ENCODE data around the gene UGT2B15. TPM values are rescaled to one million over a fixed set of nuclear protein-coding genes. Genes with fewer than 3 reads are reported as not detected.
"Not testable (repeated sequence)": the region's sequence is repeated elsewhere in the genome, so short reads cannot be mapped to it uniquely, and the experiment has no call there.

Gene UGT2B15
- total and polyA plus RNA-seq, 9 donors = 0.40 to 0.46 TPM; not detected in 7

- Histone ChIP-seq H3K27me3 (no peaks in the 10 kb centered on the region), H3K27ac (no peak overlapping the region), H3K9me3 (no peaks in the 10 kb centered on the region), H3K4me3 (no peak overlapping the region), H3K36me3 (no peaks in the 10 kb centered on the region), H3K4me1 (ENCODE audit: insufficient read depth) (no peaks in the 10 kb centered on the region)
- intact Hi-C loops (cut with DNase I) = no loop called here
- WGBS, 3 donors = 66 to 78% (median 68%) methylated on average over 3 of the region's 3 CpGs
- TF ChIP-seq EP300 (IDR thresholded peaks at IDR 0.05) = no peak
- no peak for TF ChIP-seq POLR2A (IDR thresholded peaks at IDR 0.05)
- no peak for TF ChIP-seq CTCF (IDR thresholded peaks at IDR 0.05)
- no peak for DNase-seq
Observed at GRCh38 chr4:68691186-68691585, 20.7 kb upstream of the UGT2B15 start.

GRCh38 chr4:68683034-68683433 lies 12.6 kb upstream of the UGT2B15 start:
- Histone ChIP-seq H3K9me3 (no peaks in the 10 kb centered on the region), H3K4me3 (no peak overlapping the region), H3K27ac (no peak overlapping the region), H3K27me3 (no peaks in the 10 kb centered on the region), H3K36me3 (no peaks in the 10 kb centered on the region), H3K4me1 (ENCODE audit: insufficient read depth) (no peaks in the 10 kb centered on the region)
- WGBS, 3 donors = 77 to 85% (median 82%) methylated on average over 5 of the region's 5 CpGs
- DNase-seq = no peak
- intact Hi-C loops (cut with DNase I) = no loop called here
- no peak for TF ChIP-seq CTCF (IDR thresholded peaks at IDR 0.05)
- TF ChIP-seq POLR2A (IDR thresholded peaks at IDR 0.05) = no peak

GRCh38 chr4:68681298-68681697 lies 10.8 kb upstream of the UGT2B15 start:
- intact Hi-C loops (cut with DNase I); H3K36me3 ChIP-seq; H3K4me1 ChIP-seq (ENCODE audit: insufficient read depth); DNase-seq; H3K4me3 ChIP-seq; H3K9me3 ChIP-seq; H3K27me3 ChIP-seq; H3K27ac ChIP-seq: not testable (repeated sequence)
- 73 to 86% (median 82%) methylated on average over 3 of the region's 3 CpGs for WGBS, 3 donors

GRCh38 chr4:68673143-68673542 lies 2.7 kb upstream of the UGT2B15 start:
- Histone ChIP-seq H3K36me3 (no peaks in the 10 kb centered on the region), H3K9me3 (no peaks in the 10 kb centered on the region), H3K4me3 (no peak overlapping the region), H3K27ac (no peak overlapping the region), H3K27me3 (no peaks in the 10 kb centered on the region), H3K4me1 (ENCODE audit: insufficient read depth) (no peaks in the 10 kb centered on the region)
- WGBS, 3 donors = 92 to 95% (median 92%) methylated on average over 7 of the region's 7 CpGs
- no peak for DNase-seq
- TF ChIP-seq POLR2A (IDR thresholded peaks at IDR 0.05) (no peak), EP300 (IDR thresholded peaks at IDR 0.05) (no peak), CTCF (IDR thresholded peaks at IDR 0.05) (no peak)
- intact Hi-C loops (cut with DNase I) = no loop called here

GRCh38 chr4:68671217-68671616 lies 765 bp upstream of the UGT2B15 start:
- H3K4me3 ChIP-seq; H3K4me1 ChIP-seq (ENCODE audit: insufficient read depth); H3K27ac ChIP-seq; DNase-seq; intact Hi-C loops (cut with DNase I); H3K9me3 ChIP-seq; H3K36me3 ChIP-seq; H3K27me3 ChIP-seq: not testable (repeated sequence)

GRCh38 chr4:68668537-68669163 lies 1.8 kb downstream of the UGT2B15 start:
- H3K27ac ChIP-seq; DNase-seq; H3K4me1 ChIP-seq (ENCODE audit: insufficient read depth); H3K4me3 ChIP-seq; H3K36me3 ChIP-seq; H3K9me3 ChIP-seq; H3K27me3 ChIP-seq: not testable (repeated sequence)
- intact Hi-C loops (cut with DNase I) = loop anchor here in 1 of 4 donors (5.0 kb wide), 1 partner anchor 101 kb away; no protein-coding TSS in a partner anchor

- H3K27me3 ChIP-seq; H3K4me1 ChIP-seq (ENCODE audit: insufficient read depth); H3K9me3 ChIP-seq; H3K36me3 ChIP-seq; H3K27ac ChIP-seq; DNase-seq; H3K4me3 ChIP-seq: not testable (repeated sequence)
- intact Hi-C loops (cut with DNase I) = loop anchor here in 1 of 4 donors (5.0 kb wide), 1 partner anchor 100 kb away; no protein-coding TSS in a partner anchor
Observed at GRCh38 chr4:68667551-68667950, 2.9 kb downstream of the UGT2B15 start.

- H3K27ac ChIP-seq; H3K4me3 ChIP-seq; H3K4me1 ChIP-seq (ENCODE audit: insufficient read depth); H3K36me3 ChIP-seq; H3K9me3 ChIP-seq; H3K27me3 ChIP-seq; DNase-seq: not testable (repeated sequence)
- intact Hi-C loops (cut with DNase I) = loop anchor here in 1 of 4 donors (5.0 kb wide), 1 partner anchor 97 kb away; no protein-coding TSS in a partner anchor
- WGBS, 3 donors = 57 to 62% (median 60%) methylated on average over 3 of the region's 3 CpGs
Observed at GRCh38 chr4:68664721-68665120, 5.7 kb downstream of the UGT2B15 start.

- DNase-seq; H3K9me3 ChIP-seq; H3K36me3 ChIP-seq; H3K27me3 ChIP-seq; H3K4me3 ChIP-seq; intact Hi-C loops (cut with DNase I); H3K4me1 ChIP-seq (ENCODE audit: insufficient read depth); H3K27ac ChIP-seq: not testable (repeated sequence)
- WGBS, 3 donors = no CpG with 5 or more reads among the region's 1 CpG
Observed at GRCh38 chr4:68662836-68663574, 7.4 kb downstream of the UGT2B15 start.

Data from ovary (tissue), 9 donors.